ENCODE data around the gene CFAP97D1.

Gene CFAP97D1

DNA sequence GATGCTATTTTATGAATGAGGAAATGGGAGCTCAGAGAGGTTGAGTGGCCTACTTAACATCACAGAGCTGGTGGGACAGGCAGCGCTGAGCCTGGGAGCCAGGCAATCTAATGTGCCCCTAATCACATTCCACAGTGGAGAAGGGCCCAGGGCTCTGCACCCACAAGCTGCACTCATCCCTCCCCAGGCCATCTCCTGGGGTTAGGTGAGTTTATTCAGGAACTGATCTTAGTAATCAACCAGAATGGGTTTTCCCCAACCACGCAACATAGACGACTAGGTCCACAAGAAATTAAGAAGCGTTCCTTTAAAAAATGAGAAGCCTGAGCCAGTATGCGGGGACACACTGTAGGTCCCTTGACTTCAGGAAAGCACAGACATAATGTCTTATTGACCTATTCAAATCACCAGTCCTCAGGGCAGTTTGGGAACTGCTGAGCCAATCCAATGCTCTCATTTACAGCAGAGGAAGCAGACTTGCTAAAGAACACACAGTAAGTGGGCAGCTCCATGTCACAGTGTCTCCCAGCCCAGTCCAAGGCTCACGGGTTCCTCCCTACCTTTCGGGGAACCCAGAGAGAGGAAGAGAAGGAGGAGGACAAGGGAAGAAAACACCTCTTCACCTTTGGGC lies 50.4 kb downstream of the CFAP97D1 start:
- no peak for DNase-seq

DNA sequence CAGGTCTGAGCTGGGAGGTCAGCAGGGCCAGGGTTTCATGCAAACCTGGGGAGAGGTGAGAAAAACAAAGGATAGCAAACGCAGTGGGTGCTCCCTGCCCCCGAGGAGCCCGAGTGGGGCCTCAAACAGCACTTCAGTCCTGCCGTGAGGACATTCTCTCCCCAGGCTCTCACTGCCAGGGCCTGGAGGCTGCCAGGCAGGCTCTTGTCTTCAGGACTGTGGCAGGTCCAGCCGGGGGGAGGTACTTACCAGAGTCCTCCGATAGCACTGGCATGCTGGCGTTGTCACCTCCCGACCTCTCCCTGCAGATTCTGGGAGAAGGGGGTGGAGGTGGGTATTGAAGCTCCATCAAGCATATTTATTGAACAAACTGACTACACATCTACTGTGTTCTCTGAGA lies 51.4 kb downstream of the CFAP97D1 start:
- no peak for DNase-seq

DNA sequence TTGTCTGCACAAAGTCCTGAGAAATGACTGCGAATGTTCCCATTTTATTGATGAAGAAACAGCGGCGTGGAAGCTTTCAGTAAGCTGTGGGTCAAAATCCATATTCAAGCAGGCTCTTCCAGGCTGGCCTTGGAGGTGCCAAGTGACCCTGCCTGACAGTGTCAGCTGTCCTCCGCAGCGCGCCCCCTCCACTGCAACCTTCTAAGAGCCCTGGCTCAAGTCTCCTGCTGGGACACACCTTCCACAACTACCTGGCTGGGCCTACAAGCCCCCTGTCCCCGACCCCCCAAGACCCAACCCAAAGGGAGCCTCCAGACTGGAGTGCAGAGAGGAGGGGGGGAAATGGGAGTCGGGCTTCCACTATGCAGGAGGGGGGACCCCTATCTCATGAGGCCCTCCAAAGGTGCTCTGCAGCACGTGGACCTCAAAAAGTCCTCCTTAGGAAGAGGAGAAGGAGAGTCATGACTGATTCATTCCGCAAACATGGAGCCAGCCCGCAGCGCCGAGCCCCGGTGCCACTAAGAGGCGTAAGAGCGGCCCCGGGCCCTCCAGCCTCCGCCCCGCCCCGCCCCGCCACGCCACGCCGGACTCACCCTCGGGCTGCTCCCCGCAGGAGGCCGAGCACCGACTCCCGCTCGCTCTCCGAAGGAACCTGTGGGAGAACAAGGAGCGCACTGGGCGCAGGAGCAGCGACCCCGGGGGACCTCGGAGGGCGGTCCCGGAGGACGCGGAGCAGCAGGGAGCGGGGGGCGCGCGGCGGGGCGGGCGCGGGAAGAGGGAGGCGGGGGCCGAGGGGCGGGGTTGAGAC lies 52.1 kb downstream of the CFAP97D1 start:
- no peak for DNase-seq

DNA sequence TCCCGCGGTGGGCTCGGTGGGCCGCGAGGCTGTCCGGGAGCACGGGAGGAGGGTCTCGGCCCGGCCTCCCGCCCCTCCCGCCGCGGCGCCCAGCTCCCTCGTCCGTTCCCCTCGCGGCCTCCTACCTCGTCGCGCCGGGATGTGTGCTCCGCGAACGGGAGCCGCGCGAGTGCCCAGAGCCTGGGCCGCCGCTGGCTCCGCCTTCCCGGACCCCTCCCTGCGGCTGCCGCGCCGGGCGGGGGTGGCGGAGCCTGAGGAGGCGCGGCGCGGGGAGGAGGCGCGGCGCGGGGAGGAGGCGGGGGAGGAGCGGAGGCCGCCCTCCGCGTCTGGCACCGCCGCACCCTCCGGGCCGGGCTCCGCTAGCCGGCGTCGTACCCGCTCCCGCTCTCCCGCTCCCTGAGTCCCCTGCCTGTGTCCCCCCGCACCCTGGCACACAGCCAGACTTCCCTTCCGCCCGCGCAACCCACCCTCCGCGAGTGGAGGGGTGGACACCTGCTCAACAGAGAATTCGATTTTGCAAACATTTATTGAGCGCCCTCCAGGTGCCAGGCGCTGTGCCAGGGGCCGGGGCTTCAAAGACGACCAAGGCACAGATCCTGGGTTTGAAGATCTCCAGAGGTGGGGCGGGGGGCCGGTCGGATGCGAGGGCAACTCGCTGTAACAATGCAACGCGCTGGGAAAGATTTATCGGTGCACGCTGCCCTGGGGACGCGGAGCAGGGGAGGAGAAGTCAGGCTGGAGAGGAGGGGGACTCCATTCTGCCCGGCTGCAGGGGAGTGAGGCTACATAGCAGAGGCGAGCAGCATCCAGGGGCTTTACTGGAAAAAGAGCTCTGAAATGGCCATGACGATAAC lies 53.0 kb downstream of the CFAP97D1 start, which contains the start of gene MPP3:
TSS of gene MPP3 (minus strand) at position 171 of the 854 bp plus-strand sequence. CDS start 1,240 bp downstream, outside the sequence.
- DNase-seq, result no peak

DNA sequence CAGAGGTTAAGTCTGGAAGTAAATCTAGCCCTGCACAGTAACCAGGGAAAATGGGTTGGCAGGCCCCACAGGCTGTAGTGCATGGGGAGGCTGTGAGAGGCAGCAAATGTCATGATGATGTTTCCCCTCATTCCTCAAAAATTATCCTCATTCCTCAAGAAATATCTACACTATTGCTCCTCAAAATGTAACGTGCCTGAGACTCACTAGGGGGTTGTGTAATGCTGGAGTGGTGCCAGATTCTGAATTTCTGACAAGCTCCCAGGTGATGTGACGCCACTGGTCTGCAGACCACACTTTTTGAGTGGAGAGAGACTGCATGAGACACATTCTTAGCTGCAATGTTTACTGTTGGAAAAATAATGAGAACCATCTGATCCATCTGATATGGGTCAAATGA lies 53.9 kb downstream of the CFAP97D1 start:
- DNase-seq, result no peak

Data from KG1 (cell line).